HL-60 (cell line): Measurements from ENCODE around the gene HLTF.

Source experiments
- CTCF ChIP-seq: IDR thresholded peaks from one replicate; pipeline ENCODE4 v1.5.1; 2011; ENCODE audit warnings: low read length, control low read depth, inconsistent platforms; ENCODE audit not compliant: insufficient read depth
- GABPA ChIP-seq: IDR thresholded peaks from 2 replicates; pipeline ENCODE4 v1.6.1; 2012; ENCODE audit warnings: low read depth
- REST ChIP-seq: IDR thresholded peaks from 2 replicates; pipeline ENCODE4 v1.6.1; 2012; ENCODE audit warnings: low read depth; ENCODE audit not compliant: insufficient replicate concordance

GRCh38 chr3:149020196-149020838 lies 66.0 kb downstream of the HLTF start:
- TF ChIP-seq GABPA (no peak), CTCF (no peak), REST (no peak)
